Progenitor cell of endocrine pancreas (in vitro differentiated cells): ENCODE measurements around the gene SORCS2. TPM values are rescaled to one million over a fixed set of nuclear protein-coding genes. Genes with fewer than 3 reads are reported as not detected.

Experiments
- DNase-seq: peaks from one replicate; pipeline ENCODE4 v3.0.0; 2021; ENCODE audit warnings: low spot score; ENCODE audit not compliant: unreplicated experiment
- H3K27ac Mint-ChIP-seq: 2 replicates; pipeline ENCODE4 v1.8.0; 2021; ENCODE audit warnings: mild to moderate bottlenecking, moderate library complexity, mixed read lengths
- H3K27me3 Mint-ChIP-seq: 2 replicates; pipeline ENCODE4 v1.8.0; 2021; ENCODE audit warnings: mixed read lengths
- H3K36me3 Mint-ChIP-seq: 2 replicates; pipeline ENCODE4 v1.8.0; 2022; ENCODE audit warnings: mixed read lengths; ENCODE audit not compliant: insufficient read depth
- H3K4me1 Mint-ChIP-seq: 2 replicates; pipeline ENCODE4 v1.8.0; 2021; ENCODE audit warnings: low read depth, mixed read lengths
- H3K4me3 Mint-ChIP-seq: 2 replicates; pipeline ENCODE4 v1.8.0; 2021; ENCODE audit warnings: low read depth, mild to moderate bottlenecking, moderate library complexity, mixed read lengths
- H3K9me3 Mint-ChIP-seq: 2 replicates; pipeline ENCODE4 v1.8.0; 2021; ENCODE audit warnings: low read depth, mixed read lengths
- total RNA-seq: library from RNA; stranded (reverse); gene quantifications from 2 replicates; pipeline ENCODE4 v1.2.1, GENCODE V29; 2021
- TF ChIP-seq, protein P1 (sequence below): fragments of 200-600 bp; sonication (generic); IDR thresholded peaks from one replicate; pipeline ENCODE4 v1.5.0; 2021; ENCODE audit warnings: antibody characterized with exemption, mild to moderate bottlenecking; ENCODE audit not compliant: unreplicated experiment

SORCS2 gene
- total RNA-seq, 1 donor from 2014 or later, result 2.2 TPM

- Mint-ChIP-seq H3K9me3 (no peaks in the 10 kb centered on the region), H3K27me3 (no peaks in the 10 kb centered on the region), H3K27ac (peak overlapping the region; percentile 38), H3K4me3 (no peak overlapping the region), H3K36me3 (peaks cover 9% of the 10 kb centered on the region), H3K4me1 (no peaks in the 10 kb centered on the region)
- no peak for DNase-seq
- TF ChIP-seq, protein P1, sequence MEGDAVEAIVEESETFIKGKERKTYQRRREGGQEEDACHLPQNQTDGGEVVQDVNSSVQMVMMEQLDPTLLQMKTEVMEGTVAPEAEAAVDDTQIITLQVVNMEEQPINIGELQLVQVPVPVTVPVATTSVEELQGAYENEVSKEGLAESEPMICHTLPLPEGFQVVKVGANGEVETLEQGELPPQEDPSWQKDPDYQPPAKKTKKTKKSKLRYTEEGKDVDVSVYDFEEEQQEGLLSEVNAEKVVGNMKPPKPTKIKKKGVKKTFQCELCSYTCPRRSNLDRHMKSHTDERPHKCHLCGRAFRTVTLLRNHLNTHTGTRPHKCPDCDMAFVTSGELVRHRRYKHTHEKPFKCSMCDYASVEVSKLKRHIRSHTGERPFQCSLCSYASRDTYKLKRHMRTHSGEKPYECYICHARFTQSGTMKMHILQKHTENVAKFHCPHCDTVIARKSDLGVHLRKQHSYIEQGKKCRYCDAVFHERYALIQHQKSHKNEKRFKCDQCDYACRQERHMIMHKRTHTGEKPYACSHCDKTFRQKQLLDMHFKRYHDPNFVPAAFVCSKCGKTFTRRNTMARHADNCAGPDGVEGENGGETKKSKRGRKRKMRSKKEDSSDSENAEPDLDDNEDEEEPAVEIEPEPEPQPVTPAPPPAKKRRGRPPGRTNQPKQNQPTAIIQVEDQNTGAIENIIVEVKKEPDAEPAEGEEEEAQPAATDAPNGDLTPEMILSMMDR, result no peak
Observed at GRCh38 chr4:7786517-7786916, 594.2 kb downstream of the SORCS2 start.

DNA sequence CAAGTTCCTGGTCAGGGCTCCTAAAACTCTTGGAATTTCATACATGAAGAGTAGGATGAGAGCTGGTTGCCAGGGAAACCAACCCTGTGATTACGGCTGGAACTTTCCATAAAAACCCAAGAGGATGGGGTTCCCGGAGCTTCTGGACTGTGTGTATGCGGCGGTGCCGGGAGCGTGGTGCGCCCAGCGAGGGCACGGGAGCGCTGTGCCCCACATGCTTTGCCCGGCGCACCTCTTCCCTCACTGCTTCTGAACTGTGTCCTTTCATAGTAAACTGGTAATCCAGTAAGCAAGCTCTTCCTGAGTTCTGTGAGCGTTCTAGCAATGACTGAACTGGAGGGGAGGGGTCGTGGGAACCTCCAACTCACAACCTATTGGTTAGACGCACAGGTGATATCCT lies 594.7 kb downstream of the SORCS2 start:
- H3K4me3 Mint-ChIP-seq, result no peak overlapping the region
- H3K27me3 Mint-ChIP-seq, result no peaks in the 10 kb centered on the region
- no peak for DNase-seq
- H3K27ac Mint-ChIP-seq, result peak overlapping the region; percentile 38
- no peaks in the 10 kb centered on the region for H3K9me3 Mint-ChIP-seq
- H3K4me1 Mint-ChIP-seq, result no peaks in the 10 kb centered on the region
- peaks cover 9% of the 10 kb centered on the region for H3K36me3 Mint-ChIP-seq
- TF ChIP-seq, protein P1, result no peak

DNA sequence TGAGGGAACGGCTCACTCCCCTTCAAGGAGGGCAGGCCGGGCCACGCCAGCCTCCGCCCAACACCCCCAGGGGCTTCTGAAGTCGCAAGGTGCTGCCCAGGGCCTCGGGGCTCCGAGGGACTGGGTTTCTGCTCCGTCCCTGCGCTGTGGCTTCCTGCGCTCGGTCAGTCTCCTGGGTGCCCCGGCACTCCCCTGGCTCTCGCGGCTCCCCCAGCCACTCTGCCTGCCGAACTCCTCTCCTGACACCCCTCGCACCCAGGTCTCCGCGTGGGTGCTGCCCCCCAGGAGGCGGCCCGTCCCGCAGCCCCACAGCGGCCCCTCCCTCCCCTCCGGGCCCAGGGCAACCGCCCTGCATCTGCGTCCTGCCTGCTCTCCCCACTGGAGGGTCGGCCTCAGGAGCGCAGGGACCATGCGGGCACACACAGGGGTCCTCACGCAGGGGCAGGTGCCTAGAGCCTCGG lies 595.4 kb downstream of the SORCS2 start:
- Mint-ChIP-seq H3K27me3 (no peaks in the 10 kb centered on the region), H3K4me3 (no peak overlapping the region)
- TF ChIP-seq, protein P1, result no peak

GRCh38 chr4:7788193-7788592 lies 595.9 kb downstream of the SORCS2 start:
- H3K36me3 Mint-ChIP-seq, result peaks cover 11% of the 10 kb centered on the region
- H3K4me3 Mint-ChIP-seq, result no peak overlapping the region

More for the DNA sequence above, 595.4 kb downstream of the SORCS2 start:
- no peak for DNase-seq
- Mint-ChIP-seq H3K9me3 (no peaks in the 10 kb centered on the region), H3K27ac (no peak overlapping the region), H3K36me3 (peaks cover 11% of the 10 kb centered on the region), H3K4me1 (no peaks in the 10 kb centered on the region)

GRCh38 chr4:7788694-7789425 lies 596.5 kb downstream of the SORCS2 start:
- peaks cover 15% of the 10 kb centered on the region for H3K36me3 Mint-ChIP-seq
- no peak overlapping the region for H3K4me3 Mint-ChIP-seq
- H3K27ac Mint-ChIP-seq, result no peak overlapping the region
- TF ChIP-seq, protein P1, result no peak
- DNase-seq, result no peak
- H3K4me1 Mint-ChIP-seq, result no peaks in the 10 kb centered on the region
- H3K9me3 Mint-ChIP-seq, result no peaks in the 10 kb centered on the region
- no peaks in the 10 kb centered on the region for H3K27me3 Mint-ChIP-seq

More at GRCh38 chr4:7788193-7788592, 595.9 kb downstream of the SORCS2 start:
- Mint-ChIP-seq H3K27me3 (no peaks in the 10 kb centered on the region), H3K9me3 (no peaks in the 10 kb centered on the region), H3K27ac (no peak overlapping the region), H3K4me1 (no peaks in the 10 kb centered on the region)
- no peak for DNase-seq
- TF ChIP-seq, protein P1, result no peak
